Spleen (tissue), 7 donors: ENCODE measurements around the gene HOTAIR.

Source experiments
- POLR2A ChIP-seq, 3 donors: fragments of 450-650 bp; IDR thresholded peaks; one replicate each; pipeline ENCODE4 v1.5.1; 2017; ENCODE audit warnings: antibody characterized with exemption in 3 of 3, mild to moderate bottlenecking in 1 of 3
- POLR2AphosphoS5 ChIP-seq, 3 donors: sonication (generic); formaldehyde crosslinking; IDR thresholded peaks; one replicate each; pipeline ENCODE4 v1.5.1; 2017; ENCODE audit warnings: antibody characterized with exemption in 3 of 3
- TF ChIP-seq, protein P1 (sequence below), 11 experiments: fragments of 200-600 bp in 7 of 11; fragments of 450-650 bp in 4 of 11; sonication (generic) in 4 of 11; IDR thresholded peaks in 8 of 11; conservative IDR thresholded peaks in 3 of 11; 1 replicate in 7 of 11; 2 replicates in 4 of 11; pipeline versions ENCODE4 v1.4.0 to v1.8.0; 2016 to 2021; ENCODE audit warnings: antibody characterized with exemption in 11 of 11, inconsistent platforms in 4 of 11, mild to moderate bottlenecking in 1 of 11
- donor health status: DM: no; HTN: no; CAD: no; lungs with moderate emphysema.
- donor health status: DM: no; HTN: no; CAD: no.
- donor health status: DM: no; HTN: no; CAD: no.

DNA sequence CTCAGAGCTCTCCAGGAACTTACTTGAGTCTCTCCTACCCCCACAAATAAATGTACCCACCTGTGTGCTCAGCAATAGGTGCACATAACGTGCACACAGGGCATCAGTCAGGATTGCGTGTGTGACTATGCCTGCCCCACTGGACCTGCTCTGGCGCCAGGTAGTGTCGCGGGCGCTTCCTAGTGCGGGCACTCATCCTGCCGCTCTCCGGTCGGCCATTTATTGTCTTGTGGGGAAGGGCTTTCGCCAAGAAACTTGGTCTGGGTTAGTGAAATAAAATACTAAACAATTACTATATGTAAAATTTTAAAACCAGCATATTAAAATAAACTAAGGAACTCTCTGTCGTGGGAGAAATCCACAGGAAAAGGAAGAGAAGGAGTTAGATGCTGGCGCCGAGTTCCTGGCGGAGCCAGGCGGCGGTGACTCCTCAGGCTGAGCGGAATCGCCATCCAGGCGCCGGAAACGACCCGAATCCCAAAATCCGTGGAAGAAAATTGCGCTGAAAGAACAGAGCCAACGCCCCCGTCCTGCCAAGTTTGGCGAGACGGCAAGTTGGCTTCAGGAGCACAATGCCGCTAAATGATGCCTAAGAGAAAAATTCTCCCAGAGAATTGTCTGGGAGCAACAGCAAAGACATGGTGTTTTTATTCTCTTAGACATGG, 44.0 kb downstream of the HOTAIR start:
- TF ChIP-seq, protein P1, sequence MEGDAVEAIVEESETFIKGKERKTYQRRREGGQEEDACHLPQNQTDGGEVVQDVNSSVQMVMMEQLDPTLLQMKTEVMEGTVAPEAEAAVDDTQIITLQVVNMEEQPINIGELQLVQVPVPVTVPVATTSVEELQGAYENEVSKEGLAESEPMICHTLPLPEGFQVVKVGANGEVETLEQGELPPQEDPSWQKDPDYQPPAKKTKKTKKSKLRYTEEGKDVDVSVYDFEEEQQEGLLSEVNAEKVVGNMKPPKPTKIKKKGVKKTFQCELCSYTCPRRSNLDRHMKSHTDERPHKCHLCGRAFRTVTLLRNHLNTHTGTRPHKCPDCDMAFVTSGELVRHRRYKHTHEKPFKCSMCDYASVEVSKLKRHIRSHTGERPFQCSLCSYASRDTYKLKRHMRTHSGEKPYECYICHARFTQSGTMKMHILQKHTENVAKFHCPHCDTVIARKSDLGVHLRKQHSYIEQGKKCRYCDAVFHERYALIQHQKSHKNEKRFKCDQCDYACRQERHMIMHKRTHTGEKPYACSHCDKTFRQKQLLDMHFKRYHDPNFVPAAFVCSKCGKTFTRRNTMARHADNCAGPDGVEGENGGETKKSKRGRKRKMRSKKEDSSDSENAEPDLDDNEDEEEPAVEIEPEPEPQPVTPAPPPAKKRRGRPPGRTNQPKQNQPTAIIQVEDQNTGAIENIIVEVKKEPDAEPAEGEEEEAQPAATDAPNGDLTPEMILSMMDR (IDR thresholded peaks at IDR 0.05 in 8 of 11, conservative IDR thresholded peaks at IDR 0.05 in 3 of 11): no peak
- TF ChIP-seq POLR2AphosphoS5 (IDR thresholded peaks at IDR 0.05) (no peak), POLR2A (IDR thresholded peaks at IDR 0.05) (no peak)
